Fibroblast of skin of left quadriceps (primary cell): ENCODE measurements around the gene YES1.
"Not testable (repeated sequence)": the region's sequence is repeated elsewhere in the genome, so short reads cannot be mapped to it uniquely, and the experiment has no call there.

Experiments
- DNase-seq, 2 experiments: peaks; one replicate each; pipeline ENCODE4 v3.0.0-alpha.2; 2013; ENCODE audit warnings: low read depth in 2 of 2

Gene YES1

DNA sequence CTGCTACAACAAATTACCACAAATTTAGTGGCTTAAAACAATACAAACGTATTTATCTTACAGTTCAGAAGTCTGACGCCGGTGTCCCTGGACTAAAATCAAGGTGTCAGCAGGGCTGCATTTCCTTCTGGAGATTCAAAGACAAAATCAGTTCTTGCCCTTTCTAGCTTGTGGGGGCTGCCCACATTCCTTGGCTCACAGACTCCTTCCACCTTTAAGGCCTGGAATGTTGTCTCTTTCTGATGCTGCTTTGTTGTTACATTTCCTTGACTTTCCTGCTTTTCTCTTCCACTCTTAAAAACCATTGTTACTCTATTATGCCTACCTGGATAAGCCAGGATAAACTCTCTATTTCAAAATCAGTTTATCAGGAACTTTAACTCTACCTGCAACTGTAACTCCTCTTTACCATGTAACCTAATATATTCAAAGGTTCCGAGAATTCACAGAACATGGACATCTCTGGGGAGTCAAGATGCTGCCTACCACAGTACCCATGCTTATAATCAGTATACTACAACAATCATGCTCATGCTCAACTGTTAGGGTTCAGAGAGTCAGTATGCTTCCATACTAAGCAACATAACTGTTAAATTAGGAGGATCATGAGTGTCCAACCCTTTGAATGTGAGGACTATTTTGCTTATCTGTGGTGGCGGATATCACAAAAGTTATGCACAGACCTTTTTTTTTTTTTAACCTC, 27.4 kb downstream of the YES1 start:
- no peak for DNase-seq

DNA sequence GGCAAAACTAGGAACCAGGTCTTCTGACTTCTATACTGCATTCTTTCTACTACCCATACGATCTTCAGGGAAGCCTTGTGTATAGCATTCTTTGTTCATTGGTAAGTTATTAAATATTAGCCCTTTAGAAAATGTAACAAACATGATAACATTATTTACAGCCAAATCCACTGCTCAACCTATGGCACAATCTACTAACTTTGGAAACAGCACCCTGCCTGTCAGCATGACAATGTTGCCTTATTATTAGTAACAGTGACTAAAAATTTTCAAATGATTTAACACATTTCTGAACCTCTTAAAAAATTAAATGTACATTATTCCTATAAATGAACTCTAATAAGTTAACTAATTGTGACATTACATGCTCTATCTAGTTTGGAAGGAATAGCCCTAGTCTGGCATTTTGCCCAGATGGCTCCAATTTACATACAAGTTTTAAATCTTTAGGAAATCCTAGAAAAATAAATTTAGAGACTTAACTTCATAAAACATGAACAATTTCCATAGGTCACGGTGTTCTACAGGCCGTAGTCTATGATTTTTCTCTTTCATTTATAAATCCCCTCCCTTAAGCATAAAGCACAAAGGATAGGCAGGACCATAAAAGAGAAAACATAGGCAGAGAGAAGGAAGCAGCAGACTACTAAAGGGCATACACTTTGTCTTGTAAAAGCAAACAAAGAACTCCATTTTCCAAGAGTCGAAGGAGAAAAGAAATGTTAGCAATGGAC, 33.7 kb downstream of the YES1 start:
- DNase-seq = no peak

DNA sequence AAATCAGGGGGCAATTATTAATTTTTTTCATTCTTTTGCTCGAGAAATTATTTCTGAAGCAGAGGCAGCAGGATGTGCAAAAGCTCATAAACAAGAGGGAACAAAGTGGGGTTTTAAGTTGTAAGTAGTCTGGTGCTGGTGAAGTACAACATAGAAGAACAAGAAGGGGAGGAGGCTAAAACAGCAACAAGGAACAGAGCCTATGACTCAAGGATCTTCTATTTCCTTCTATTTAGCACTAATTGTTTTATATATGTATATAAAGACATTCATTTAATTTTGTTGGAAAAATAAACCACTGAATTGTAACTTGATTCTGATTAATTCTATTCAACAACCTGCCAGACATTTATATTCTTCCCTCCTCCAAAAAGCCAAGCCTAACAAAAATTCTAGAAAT, 35.0 kb downstream of the YES1 start:
- DNase-seq = peak; percentile 13 to 15

DNA sequence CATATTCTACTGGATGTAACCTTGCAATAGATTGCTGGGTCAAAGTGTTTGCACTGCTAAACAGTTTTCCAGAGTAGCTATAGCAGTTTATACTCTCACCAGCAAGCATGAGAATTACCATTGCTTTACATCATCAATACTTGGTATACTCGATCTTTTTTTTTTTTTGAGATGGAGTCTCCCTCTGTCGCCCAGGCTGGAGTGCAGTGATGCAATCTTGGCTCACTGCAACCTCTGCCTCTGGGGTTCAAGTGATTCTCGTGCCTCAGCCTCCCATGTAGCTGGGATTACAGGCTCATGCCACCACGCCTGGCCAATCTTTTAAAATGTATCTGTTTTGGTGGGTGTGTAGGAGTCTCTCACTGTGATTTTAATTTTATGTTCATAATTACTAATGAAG, 36.0 kb downstream of the YES1 start:
- DNase-seq = not testable (repeated sequence)

DNA sequence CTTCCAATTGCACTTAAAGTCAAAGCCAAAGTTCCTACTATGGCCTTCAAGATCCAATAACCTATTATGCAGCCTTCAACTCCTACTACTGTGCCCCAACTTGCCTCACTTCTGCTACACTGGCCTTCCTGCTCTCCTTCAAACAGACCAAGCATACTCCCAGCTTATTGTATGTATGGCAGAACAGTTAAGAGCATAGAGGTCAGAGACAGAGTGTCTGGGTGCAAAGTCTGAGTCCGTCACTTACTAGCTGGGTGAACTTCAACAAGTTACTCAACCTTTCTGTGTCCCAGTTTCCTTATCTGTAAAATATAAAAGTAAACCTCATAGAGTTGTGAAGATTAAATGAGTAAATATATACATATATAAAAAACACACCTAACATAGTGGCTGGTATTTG, 37.2 kb downstream of the YES1 start:
- DNase-seq = no peak

DNA sequence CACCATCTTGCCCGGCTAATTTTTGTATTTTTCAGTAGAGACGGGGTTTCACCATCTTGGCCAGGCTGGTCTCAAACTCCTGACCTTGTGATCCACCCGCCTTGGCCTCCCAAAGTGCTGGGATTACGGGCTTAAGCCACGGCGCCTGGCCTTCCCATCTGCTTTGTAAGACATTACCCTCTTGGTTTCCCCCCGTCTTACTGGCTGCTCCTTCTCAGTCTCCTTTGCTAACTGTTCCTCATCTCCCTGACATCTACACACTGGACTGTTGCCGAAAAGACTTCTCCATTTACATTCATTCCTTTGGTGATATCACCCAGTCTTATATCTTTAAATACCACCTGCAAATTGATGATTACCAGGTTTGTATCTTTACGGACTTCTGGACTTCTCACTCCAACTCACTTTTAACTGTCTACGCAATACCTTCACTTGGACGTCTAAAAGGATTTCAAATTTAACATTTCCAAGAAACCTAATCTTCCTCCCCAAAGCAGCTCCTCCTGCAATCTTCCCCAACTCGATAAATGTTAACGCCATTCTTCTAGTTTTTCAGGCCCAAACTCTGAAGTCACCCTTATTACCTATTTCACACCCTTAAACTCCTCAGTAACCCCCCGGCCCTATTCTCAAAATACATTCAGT, 37.9 kb downstream of the YES1 start:
- DNase-seq = no peak

DNA sequence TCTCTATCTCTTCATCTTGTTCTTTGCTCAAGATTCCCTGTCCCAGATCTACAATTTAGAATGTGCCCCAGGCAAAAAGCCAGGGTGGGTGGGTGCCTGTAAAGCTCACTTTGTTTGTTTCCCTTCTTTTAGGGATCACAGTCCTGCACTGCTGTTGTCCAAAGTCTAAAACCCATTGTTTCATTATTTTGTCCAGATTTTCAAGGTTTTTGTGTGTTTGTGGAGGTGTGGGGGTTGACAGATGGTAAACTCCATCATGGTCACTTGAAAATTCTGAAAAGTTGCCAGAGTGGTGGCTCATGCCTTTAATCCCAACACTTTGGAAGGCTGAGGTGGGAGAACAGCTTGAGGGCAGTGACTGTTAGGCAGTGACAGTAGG, 41.5 kb downstream of the YES1 start:
- DNase-seq = no peak

DNA sequence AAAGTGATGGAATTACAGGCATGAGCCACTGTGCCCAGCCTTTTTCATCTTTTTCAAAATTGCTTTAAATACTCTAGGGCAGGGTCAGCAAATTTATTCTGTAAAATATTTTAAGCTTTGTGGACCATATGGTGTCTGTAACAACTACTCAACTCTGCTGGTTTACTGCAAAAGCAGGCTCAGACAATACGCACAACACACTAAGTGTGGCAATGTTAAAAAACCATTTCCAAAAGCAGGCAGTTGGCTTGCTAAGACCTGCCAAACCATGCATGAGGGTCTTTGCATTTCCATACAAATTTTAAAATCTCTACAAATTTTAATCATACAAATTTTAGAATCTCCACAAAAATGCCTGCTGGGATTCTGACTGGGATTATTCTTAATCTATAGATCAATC, 44.1 kb downstream of the YES1 start:
- no peak for DNase-seq

DNA sequence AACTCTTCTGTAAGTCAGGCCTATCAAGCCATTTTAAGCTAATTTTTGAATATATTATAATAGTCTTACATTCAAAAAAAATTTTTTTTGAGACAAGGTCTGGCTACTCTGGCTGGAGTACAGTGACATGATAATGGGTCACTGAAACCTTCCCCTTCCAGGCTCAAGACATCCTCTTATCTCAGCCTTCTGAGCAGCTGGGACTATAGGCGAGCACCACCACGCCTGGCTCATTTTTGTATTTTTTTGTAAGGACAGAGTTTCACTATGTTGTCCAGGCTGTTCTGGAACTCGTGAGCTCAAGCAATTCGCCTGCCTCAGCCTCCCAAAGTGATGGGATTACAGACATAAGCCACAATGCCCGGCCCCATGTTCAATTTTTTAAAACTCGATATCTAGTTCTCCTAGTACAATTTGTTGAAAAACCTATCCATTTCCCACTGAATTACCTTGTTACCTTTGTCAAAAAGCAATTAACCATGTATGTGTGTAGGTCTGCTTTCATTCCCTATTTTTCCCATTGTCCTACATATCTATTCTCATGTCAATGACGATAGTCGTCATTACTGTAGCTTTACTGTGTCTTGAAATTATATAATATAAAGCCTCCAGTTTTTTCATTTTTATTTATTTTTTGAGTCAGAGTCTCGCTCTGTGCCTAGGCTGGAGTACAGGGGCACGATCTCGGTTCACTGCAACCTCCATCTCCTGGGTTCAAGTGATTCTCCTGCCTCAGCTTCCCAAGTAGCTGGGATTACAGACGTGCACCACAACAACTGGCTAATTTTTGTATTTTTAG, 44.8 kb downstream of the YES1 start:
- DNase-seq = no peak

DNA sequence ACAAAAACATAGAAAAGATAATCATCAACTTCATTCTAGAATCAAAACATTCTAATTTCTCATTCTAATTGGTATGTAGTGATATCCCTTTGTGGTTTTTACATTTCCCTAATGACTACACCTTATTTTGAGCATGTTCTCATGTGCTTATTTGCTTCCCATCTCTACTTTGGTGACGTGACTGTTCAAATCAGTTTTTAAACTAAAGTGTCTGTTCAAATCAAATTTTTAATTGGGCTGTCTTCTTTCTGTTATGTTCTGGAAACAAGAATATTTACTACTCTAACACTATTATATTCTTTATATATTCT, 45.5 kb downstream of the YES1 start:
- DNase-seq = no peak

DNA sequence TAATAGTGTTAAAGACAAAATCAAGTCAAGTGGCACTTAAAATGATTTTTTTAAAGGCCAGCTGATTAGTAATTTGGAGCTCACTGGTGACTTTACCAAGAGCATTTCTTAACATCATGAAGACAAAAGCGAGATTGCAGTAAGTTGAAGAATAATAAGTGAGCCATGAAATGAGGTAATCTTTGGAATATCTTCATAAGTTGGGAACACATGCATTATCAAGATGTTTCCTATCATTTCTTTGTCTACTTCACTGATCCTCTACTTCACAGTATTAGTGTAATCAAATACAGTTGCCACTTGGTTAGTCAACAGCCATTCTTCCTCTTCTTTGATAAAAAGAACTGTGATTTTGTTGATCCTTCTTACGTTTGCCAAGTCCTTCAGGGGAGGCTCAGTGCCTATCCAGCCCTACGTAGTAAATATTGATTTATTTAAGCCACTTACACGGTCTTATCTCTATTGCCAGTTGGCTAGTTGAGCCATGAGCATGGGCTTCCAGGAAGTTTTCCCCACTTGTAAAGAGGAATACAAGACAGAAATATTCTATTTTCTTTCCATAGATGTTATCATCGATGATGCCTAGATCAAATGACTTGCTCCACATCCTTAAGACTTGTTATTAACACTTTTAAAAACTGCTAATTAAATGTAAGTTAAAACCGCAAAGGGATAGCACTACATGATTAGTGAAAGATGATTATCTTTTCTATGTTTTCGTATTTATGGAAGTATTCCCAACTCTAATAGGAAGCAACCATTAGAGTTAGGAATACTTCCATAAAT, 46.1 kb downstream of the YES1 start:
- no peak for DNase-seq

DNA sequence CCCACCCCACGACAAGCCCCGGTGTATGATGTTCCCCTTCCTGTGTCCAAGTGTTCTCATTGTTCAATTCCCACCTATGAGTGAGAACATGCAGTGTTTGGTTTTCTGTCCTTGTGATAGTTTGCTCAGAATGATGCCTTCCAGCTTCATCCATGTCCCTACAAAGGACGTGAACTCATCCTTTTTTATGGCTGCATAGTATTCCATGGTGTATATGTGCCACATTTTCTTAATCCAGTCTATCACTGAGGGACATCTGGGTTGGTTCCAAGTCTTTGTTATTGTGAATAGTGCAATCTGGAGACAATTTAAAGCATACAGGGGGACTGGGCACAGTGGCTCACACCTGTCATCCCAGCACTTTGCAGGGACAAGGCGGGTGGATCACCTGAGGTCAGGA, 52.2 kb downstream of the YES1 start:
- not testable (repeated sequence) for DNase-seq

DNA sequence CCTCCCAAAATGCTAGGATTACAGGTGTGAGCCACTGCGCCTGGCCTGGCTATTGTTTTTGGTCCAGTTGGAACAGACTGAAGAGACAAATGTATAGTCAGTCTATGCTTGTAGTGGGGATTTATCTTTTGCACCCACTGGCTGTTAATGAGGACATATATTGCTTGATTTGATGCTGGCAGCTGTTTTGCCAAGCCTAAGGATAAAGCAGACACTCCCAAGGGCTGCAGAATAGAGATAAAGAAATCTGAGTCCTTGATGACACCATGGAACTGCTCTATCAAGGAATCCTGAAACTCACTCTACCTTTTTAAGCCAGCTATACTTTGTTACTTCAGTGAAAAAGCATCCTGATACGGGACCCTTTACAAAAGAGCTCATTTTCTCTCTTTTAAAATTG, 56.5 kb downstream of the YES1 start:
- DNase-seq = no peak

DNA sequence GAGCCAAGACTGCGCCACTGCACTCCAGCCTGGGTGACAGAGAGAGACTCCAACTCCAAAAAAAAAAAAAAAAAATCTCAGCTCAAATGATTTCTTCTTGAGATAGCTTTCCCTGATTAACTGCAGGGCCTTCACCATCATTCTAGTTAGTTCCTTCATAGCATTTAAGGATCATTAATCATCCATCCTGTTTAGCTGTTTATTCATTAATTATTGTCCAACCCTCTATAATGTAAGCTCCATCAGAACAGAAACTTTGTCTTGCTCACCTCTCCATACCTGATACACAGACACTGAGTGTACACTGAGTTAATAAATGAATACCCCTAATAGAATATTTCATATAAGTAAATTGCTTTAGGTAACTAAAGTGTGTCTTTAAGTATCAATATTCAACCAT, 57.4 kb downstream of the YES1 start:
- no peak for DNase-seq

DNA sequence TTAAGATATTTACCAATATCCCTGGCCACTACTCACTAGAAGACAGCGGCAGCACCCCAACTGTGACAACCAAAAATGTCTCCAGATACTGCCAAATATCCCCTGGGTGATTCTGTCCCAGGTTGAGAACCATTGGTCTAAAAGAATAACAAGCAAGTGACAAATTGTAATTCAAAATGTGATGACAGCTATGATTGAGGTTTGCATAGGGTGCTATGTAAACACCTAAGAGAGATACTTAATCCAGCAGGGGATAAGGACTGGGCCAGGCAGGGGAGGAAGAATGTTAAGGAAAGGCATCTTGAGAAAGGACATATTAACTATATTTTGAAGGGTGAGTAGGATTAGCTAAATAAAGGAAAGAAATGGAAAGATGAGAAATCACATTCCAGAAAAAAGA, 61.6 kb downstream of the YES1 start:
- DNase-seq = no peak

DNA sequence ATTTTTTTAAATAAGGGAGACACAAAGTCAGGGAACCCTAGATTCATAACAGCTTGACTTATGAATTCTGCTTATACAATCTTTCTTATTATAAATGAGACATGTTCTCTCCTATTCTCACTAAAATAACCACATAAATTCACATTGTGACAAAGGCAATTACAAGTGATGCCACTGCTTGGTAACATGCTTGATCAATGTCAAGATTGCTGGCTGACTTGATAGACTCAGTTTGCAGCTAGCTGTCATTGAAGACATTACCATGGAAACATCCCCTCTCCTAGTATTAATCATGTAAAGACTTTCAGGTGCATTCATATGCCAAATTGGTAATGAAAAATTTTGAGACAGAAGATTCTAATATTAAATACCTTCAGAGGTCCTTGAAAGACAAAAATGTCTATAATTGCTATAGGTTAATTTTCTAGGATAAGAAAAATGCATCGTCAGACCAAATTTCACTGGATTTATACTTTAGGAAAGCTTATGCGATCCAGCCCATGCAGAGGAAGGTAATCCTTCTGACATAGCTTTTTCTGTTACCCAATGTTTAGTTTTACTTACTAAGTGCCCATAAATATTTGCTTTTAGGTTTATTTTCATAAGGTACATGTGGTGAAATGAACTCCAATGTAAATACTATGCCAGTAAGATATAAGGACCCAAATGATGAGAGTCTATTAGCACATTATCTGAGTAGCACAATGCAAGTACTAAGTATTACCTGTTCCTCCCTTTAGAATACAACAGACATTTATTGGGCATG, 67.0 kb downstream of the YES1 start:
- DNase-seq = no peak

DNA sequence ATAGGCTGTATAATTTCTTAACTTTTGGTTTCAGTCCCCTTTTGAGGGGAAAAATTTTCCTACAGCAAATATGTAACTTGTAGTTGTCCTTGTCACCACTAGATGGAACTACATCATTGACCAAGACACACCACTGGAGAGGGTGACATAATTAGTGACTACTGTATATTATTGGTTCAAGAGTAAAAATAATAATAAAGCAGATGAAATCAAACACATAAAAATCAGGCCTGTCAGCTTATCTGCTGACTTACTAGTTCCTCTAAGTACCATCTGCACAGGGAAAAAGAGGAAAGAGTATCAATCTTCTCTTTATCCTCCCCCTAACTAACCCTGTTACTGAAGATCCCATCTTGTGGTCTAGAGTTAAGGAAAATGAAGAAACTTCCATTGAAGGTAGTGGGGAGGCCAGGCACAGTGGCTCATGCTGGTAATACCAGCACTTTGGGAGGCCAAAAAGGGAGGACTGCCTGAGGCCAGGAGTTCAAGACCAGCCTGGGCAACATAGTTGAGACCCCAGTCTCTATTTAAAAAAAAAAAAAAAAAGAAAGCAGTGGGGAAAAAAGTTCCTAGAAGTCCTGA, 70.0 kb downstream of the YES1 start:
- DNase-seq = peak; percentile 18 to 20

DNA sequence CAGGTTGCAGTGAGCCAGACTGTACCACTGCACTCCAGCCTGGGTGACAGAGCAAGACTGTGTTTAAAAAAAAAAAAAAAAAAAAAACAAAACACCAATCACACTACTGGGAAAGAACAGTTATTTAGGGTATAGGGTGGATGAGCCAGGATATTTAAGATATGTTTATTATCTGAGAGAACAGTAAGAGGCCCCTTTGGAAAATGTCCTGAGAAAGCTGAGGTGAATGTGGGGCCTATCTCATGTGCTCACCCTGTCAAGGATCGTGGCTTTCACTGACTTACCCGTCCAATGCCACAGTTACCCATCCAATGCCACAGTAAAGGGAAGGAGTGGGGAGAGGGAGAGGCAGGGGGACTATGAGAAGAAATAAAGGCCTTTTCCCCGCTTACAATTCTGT, 79.7 kb downstream of the YES1 start:
- no peak for DNase-seq

DNA sequence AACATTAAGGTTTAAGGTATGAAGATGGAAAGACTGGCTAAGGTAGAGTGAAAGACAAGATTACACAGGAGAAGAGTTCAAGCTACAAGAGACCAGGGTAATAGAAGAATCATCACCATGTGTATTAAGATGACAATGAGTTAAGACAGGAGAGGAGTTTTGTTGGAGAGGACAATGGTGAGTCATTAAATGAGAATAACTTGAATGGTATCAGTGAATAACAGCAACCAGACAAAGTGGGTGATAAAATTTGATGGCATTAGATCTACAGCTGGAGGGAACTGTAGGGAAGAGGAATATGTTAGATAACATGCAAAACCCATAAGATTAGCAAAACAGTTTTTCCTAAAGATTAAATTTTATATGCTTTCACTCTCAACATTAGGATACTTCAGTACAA, 80.9 kb downstream of the YES1 start:
- DNase-seq = no peak

DNA sequence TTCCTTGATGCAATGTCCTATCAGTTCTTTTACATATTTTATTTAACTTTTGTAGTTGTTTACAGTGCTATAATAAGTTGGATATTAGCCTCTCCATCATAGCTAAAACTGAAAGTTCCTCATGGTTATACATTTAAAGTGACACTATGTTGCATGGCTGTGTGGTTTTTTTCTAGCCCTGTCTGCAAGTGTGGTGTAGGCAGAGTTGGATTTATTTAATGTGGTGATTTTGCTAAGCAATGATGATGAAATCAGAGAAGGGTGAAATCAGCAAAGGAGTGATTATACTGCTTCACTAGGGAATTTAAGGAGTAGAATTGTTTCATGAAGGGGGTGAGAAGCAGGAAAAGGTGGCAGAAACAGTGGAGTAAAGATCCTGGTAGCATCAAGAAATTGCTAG, 81.3 kb downstream of the YES1 start:
- no peak for DNase-seq

DNA sequence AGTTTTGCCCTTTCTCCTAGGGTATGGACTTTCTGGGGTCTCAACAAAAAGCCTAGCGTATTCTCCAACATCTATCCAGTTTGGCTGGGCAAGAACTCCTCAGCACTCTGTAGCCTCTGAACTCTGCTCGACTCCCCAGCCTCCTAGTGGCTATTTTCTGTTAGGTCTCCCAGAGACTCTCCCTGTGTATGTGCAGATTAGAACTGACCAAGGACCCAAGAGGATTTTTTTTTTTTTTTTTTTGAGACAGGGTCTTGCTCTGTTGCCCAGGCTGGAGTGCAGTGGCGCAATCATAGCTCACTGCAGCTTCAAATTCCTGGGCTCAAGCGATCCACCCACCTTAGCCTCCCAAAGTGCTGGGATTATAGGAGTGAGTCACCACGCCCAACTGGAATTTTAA, 81.9 kb downstream of the YES1 start:
- DNase-seq = not testable (repeated sequence)
